GM12878 (cell line): Measurements from ENCODE around the gene CNOT3. TPM values are rescaled to one million over a fixed set of nuclear protein-coding genes. Genes with fewer than 3 reads are reported as not detected.

Source experiments
- ATAC-seq: fragments of 200-7000 bp; cut with Tn5 transposase; 3 replicates; pipeline ENCODE4 v1.9.1; 2020; ENCODE audit warnings: mild to moderate bottlenecking, moderate library complexity
- BruUV-seq: library from RNA; stranded (reverse); fragments of 400-500 nt; replicated peaks from 2 replicates; lab custom pipeline; 2021; lab: Mats Ljungman, UMichigan
- CTCF ChIA-PET: fragments of 300-600 bp; sonication (Branson Sonifier 250); formaldehyde crosslinking; extraction: SDS; loops from one replicate; lab custom pipeline; 2021; ENCODE audit warnings: inconsistent platforms; lab: Yijun Ruan, JAX
- POLR2A ChIA-PET: fragments of 350-600 bp; formaldehyde crosslinking; extraction: SDS; loops from one replicate; lab custom pipeline; 2021; ENCODE audit warnings: inconsistent platforms; lab: Charles Lee
- RAD21 ChIA-PET: fragments of 300-600 bp; sonication (Branson Sonifier 250); formaldehyde crosslinking; loops from one replicate; lab custom pipeline; 2023; ENCODE audit warnings: antibody characterized with exemption; ENCODE audit not compliant: unreplicated experiment; lab: Charles Lee
- SMC1A ChIA-PET: fragments of 300-600 bp; sonication (Branson Sonifier 250); formaldehyde crosslinking; loops from one replicate; lab custom pipeline; 2023; ENCODE audit not compliant: unreplicated experiment, uncharacterized antibody; lab: Charles Lee
- DNase-seq: peaks from one replicate; pipeline ENCODE4 v3.0.0-alpha.2; 2011; ENCODE audit warnings: low read depth, low spot score
- FAIRE-seq: peaks from 3 replicates; lab custom pipeline; 2011; peaks lifted over from hg19 to GRCh38; lab: Jason Lieb, UNC
- H2AFZ ChIP-seq: 2 replicates; pipeline ENCODE4 v1.6.0; 2011; ENCODE audit warnings: low read depth, low read length, control low read depth; ENCODE audit not compliant: control insufficient read depth
- H3K27ac ChIP-seq: 2 replicates; pipeline ENCODE4 v1.5.1; 2011; ENCODE audit warnings: control low read depth; ENCODE audit not compliant: control insufficient read depth, insufficient read depth
- H3K27me3 ChIP-seq, 2 experiments: replicated peaks in 1 of 2; 2 replicates each; pipeline versions ENCODE4 v1.6.0 to v1.6.1; 2011; ENCODE audit warnings: low read length in 1 of 2; ENCODE audit not compliant: control insufficient read depth in 2 of 2, insufficient read depth in 2 of 2
- H3K36me3 ChIP-seq, 2 experiments: 2 replicates each; pipeline ENCODE4 v1.5.1; 2011; ENCODE audit warnings: low read length in 1 of 2; ENCODE audit not compliant: control insufficient read depth in 2 of 2, insufficient read depth in 2 of 2
- H3K4me1 ChIP-seq: 2 replicates; pipeline ENCODE4 v1.6.1; 2011; ENCODE audit warnings: mild to moderate bottlenecking, low read length, moderate library complexity, mixed read lengths; ENCODE audit not compliant: control insufficient read depth, insufficient read depth
- H3K4me2 ChIP-seq: 2 replicates; pipeline ENCODE4 v1.6.0; 2011; ENCODE audit warnings: control low read depth; ENCODE audit not compliant: control insufficient read depth, insufficient read depth
- H3K4me3 ChIP-seq: fragments of 200-600 bp; sonication (generic); 2 replicates; pipeline ENCODE4 v1.5.1; 2016
- H3K79me2 ChIP-seq: 2 replicates; pipeline ENCODE4 v1.6.0; 2011; ENCODE audit warnings: low read length; ENCODE audit not compliant: control insufficient read depth, insufficient read depth
- H3K9ac ChIP-seq: 2 replicates; pipeline ENCODE4 v1.8.0; 2011; ENCODE audit warnings: low read length, control low read depth, mixed read lengths; ENCODE audit not compliant: control insufficient read depth, insufficient read depth
- H3K9me3 ChIP-seq: replicated peaks from 3 replicates; pipeline ENCODE4 v1.5.1; 2011; ENCODE audit warnings: mild to moderate bottlenecking, low read length; ENCODE audit not compliant: control insufficient read depth, insufficient read depth
- H4K20me1 ChIP-seq: 2 replicates; pipeline ENCODE4 v1.6.0; 2011; ENCODE audit not compliant: control insufficient read depth, insufficient read depth
- BCLAF1 ChIP-seq: fragments of 450-650 bp; IDR thresholded peaks from 2 replicates; pipeline ENCODE4 v1.6.1; 2017; ENCODE audit warnings: antibody characterized with exemption, mild to moderate bottlenecking, moderate library complexity
- CREM ChIP-seq: IDR thresholded peaks from 2 replicates; pipeline ENCODE4 v1.6.1; 2014; ENCODE audit warnings: antibody characterized with exemption, low read depth
- MXI1 ChIP-seq: fragments of 150-350 bp; IDR thresholded peaks from 2 replicates; pipeline ENCODE4 v1.6.1; 2011; ENCODE audit warnings: low read depth, mild to moderate bottlenecking, inconsistent platforms, low read length, improper control_type of control experiment
- POLR2A ChIP-seq: IDR thresholded peaks from 2 replicates; pipeline ENCODE4 v1.6.1; 2011; ENCODE audit warnings: low read depth, mild to moderate bottlenecking, low read length
- RB1 ChIP-seq: fragments of 450-650 bp; formaldehyde crosslinking; IDR thresholded peaks from 2 replicates; pipeline ENCODE4 v1.6.1; 2017; ENCODE audit warnings: mild to moderate bottlenecking, borderline replicate concordance
- SREBF1 ChIP-seq: IDR thresholded peaks from 2 replicates; pipeline ENCODE4 v1.6.1; 2012; ENCODE audit warnings: mild to moderate bottlenecking, low read length
- STAT1 ChIP-seq: fragments of 450-650 bp; conservative IDR thresholded peaks from 2 replicates; pipeline ENCODE4 v1.6.1; 2014; ENCODE audit warnings: antibody characterized with exemption, mild to moderate bottlenecking
- STAT3 ChIP-seq: IDR thresholded peaks from 2 replicates; pipeline ENCODE4 v1.6.1; 2011; ENCODE audit warnings: low read depth, low read length, improper control_type of control experiment
- SUZ12 ChIP-seq: fragments of 200-600 bp; sonication (generic); IDR thresholded peaks from one replicate; pipeline ENCODE4 v1.6.1; 2018; ENCODE audit warnings: antibody characterized with exemption, mild to moderate bottlenecking; ENCODE audit not compliant: unreplicated experiment
- ZNF592 ChIP-seq: fragments of 450-650 bp; IDR thresholded peaks from 2 replicates; pipeline ENCODE4 v1.6.1; 2017; ENCODE audit warnings: mild to moderate bottlenecking, moderate library complexity
- ZZZ3 ChIP-seq: IDR thresholded peaks from 2 replicates; pipeline ENCODE4 v1.6.1; 2011; ENCODE audit warnings: low read depth; ENCODE audit not compliant: control insufficient read depth, insufficient read length
- WGBS: methylation state at CpG from one replicate; pipeline ENCODE4 v1.1.6; 2016; ENCODE audit warnings: low lambda C conversion rate; ENCODE audit not compliant: insufficient replicate concordance, insufficient coverage; ENCODE audit errors: missing lambda C conversion rate; 5-methylcytosine and 5-hydroxymethylcytosine counted together
- in situ Hi-C: fragments of 300-500 bp; cut with MboI; formaldehyde crosslinking; loops from 9 replicates; pipeline ENCODE4 v1.14.3; 2018; ENCODE audit warnings: mixed read lengths
- intact Hi-C: fragments of 100-400 bp; cut with micrococcal nuclease; formaldehyde crosslinking; loops from one replicate; pipeline ENCODE4 v1.14.2; 2022; ENCODE audit not compliant: unreplicated experiment
- polyA plus RNA-seq, 11 experiments: library from polyadenylated mRNA; depleted of rRNA in 4 of 11; unstranded in 6 of 11; stranded (reverse) in 5 of 11; fragments of >200 nt; fragmentation: Nextera tagmentation in 4 of 11; fragmentation: Illumina TruSeq in 1 of 11; extraction: Ambion mirVana in 4 of 11; extraction: Trizol in 1 of 11; gene quantifications; 1 replicate in 1 of 11; 2 replicates in 10 of 11; pipeline versions ENCODE4 v1.2.1 to v1.2.3, GENCODE V29; 2011 to 2016; ENCODE audit warnings: inconsistent platforms in 2 of 11, missing spikeins in 2 of 11, low read depth in 1 of 11
- total RNA-seq, 4 experiments: library from RNA; depleted of rRNA in 3 of 4; stranded (reverse); fragments of >200 nt in 3 of 4; fragmentation: Illumina TruSeq in 1 of 4; extraction: Trizol in 1 of 4; gene quantifications; 2 replicates each; pipeline versions ENCODE4 v1.2.1 to v1.2.3, GENCODE V29; 2013 to 2021

Gene CNOT3
- total and polyA plus RNA-seq, 10 of the 15 experiments (the other 5 are each of a cell fraction or from before 2014, with no cell fraction given), result 0.14 to 45.1 (median 14.0) TPM

GRCh38 chr19:54191011-54191810 is 53.6 kb downstream of the CNOT3 start, which contains the start of gene TSEN34 (continued):
- TF ChIP-seq ZZZ3, result no peak
- TF ChIP-seq POLR2A, result peak; percentile 88
- TF ChIP-seq, all 136 proteins: peak for 31

- H3K4me2 ChIP-seq, result peak overlapping the region; percentile 93
- WGBS, result 63% methylated on average over 19 of the region's 19 CpGs
- peak overlapping the region; percentile 95 for H3K4me3 ChIP-seq
- peaks cover 14% of the 10 kb centered on the region for H3K4me1 ChIP-seq
- ChIA-PET RAD21 (interaction anchor here (0.9 kb wide), 1 partner anchor 55 kb away, joined by 3 read pairs; no protein-coding TSS in a partner anchor), POLR2A (interaction anchor here (0.5 to 6.1 kb wide), 5 partner anchors 10 to 257 kb away, joined by 3 to 100 read pairs (median 4); partner anchors contain the start of genes CNOT3, LENG8 and RPS9), CTCF (interaction anchor here (1.2 kb wide), 1 partner anchor 9 kb away, joined by 3 read pairs; the partner anchor contains the start of gene RPS9), SMC1A (interaction anchor here (0.5 to 4.8 kb wide), 6 partner anchors 10 to 75 kb away, joined by 3 to 26 read pairs (median 3); partner anchors contain the start of gene RPS9)
- in situ Hi-C loops (no loop called here), intact Hi-C loops (no loop called here)
- H2AFZ ChIP-seq, result peak overlapping the region; percentile 99
- H4K20me1 ChIP-seq, result no peaks in the 10 kb centered on the region
- peaks cover 19% of the 10 kb centered on the region for H3K79me2 ChIP-seq
- no peaks in the 10 kb centered on the region for H3K27me3 ChIP-seq
- peak overlapping the region; percentile 90 for H3K9ac ChIP-seq
- H3K27ac ChIP-seq, result peak overlapping the region; percentile 99
- DNase-seq (no peak), FAIRE-seq (no peak), ATAC-seq (no peak)
- H3K36me3 ChIP-seq, result peaks cover 2 to 4% of the 10 kb centered on the region in 2 experiments; a peak in 3 of 4 replicates
- BruUV-seq, result no TSS peak
- no peaks in the 10 kb centered on the region for H3K9me3 ChIP-seq
- TF ChIP-seq MXI1 (no peak), STAT3 (no peak), BCLAF1 (no peak), SREBF1 (no peak), SUZ12 (no peak), CREM (no peak), STAT1 (no peak), ZNF592 (no peak), RB1 (no peak)
Measured at GRCh38 chr19:54191811-54192453, 54.4 kb downstream of the CNOT3 start.
